Body of pancreas (tissue), 4 donors: Measurements from ENCODE around the gene PPP4R2. TPM values are rescaled to one million over a fixed set of nuclear protein-coding genes. Genes with fewer than 3 reads are reported as not detected.
A peak's percentile ranks its signal among the peaks of the same experiment; 100 is the strongest.

Experiments used
- ATAC-seq: fragments of 150-250 bp; one replicate; pipeline ENCODE4 v1.9.1; 2016
- DNase-seq, 4 donors: peaks; one replicate each; pipeline ENCODE4 v3.0.0-alpha.2; 2019
- H3K27ac ChIP-seq, 4 donors: fragments of 200-600 bp; sonication (generic); 1 replicate in 3 of 4; 2 replicates in 1 of 4; pipeline versions ENCODE4 v1.5.1 to v1.6.1; 2016 to 2019; ENCODE audit warnings: mild to moderate bottlenecking in 1 of 4, mixed read lengths in 1 of 4, moderate library complexity in 1 of 4
- H3K27me3 ChIP-seq, 2 donors: fragments of 200-600 bp; sonication (generic); one replicate each; pipeline ENCODE4 v1.6.0; 2016; ENCODE audit warnings: mild to moderate bottlenecking in 1 of 2
- H3K36me3 ChIP-seq, 2 donors: fragments of 200-600 bp; sonication (generic); replicated peaks in 1 of 2; 2 replicates each; pipeline ENCODE4 v1.5.1; 2016; ENCODE audit warnings: low read depth in 2 of 2; ENCODE audit not compliant: insufficient read depth in 1 of 2
- H3K4me1 ChIP-seq: fragments of 200-600 bp; sonication (generic); one replicate; pipeline ENCODE4 v1.6.0; 2016
- H3K4me3 ChIP-seq, 2 donors: fragments of 200-600 bp; sonication (generic); 1 replicate in 1 of 2; 2 replicates in 1 of 2; pipeline ENCODE4 v1.5.1; 2016 to 2019
- H3K9me3 ChIP-seq, 3 donors: fragments of 200-600 bp; sonication (generic); 1 replicate in 2 of 3; 2 replicates in 1 of 3; pipeline ENCODE4 v1.5.1; 2016
- CTCF ChIP-seq, 7 experiments: fragments of 450-650 bp in 4 of 7; fragments of 200-600 bp in 3 of 7; sonication (generic) in 3 of 7; IDR thresholded peaks; one replicate each; pipeline ENCODE4 v1.5.1; 2016 to 2019; ENCODE audit warnings: antibody characterized with exemption in 7 of 7
- POLR2A ChIP-seq, 3 donors: fragments of 450-650 bp; IDR thresholded peaks; one replicate each; pipeline ENCODE4 v1.6.1; 2016; ENCODE audit warnings: antibody characterized with exemption in 3 of 3, mild to moderate bottlenecking in 2 of 3
- WGBS, 2 donors: methylation state at CpG; one replicate each; pipeline ENCODE4 v1.1.5; 2017; 5-methylcytosine and 5-hydroxymethylcytosine counted together
- intact Hi-C: fragments of 100-400 bp; cut with DNase I; formaldehyde crosslinking; loops from one replicate; pipeline ENCODE4 v1.15.1; 2023
- total RNA-seq, 2 donors: library from RNA; depleted of rRNA; stranded (reverse); fragments of >200 nt; gene quantifications; one replicate each; pipeline ENCODE4 v1.1.0, GENCODE V29; 2016

Gene PPP4R2
- total RNA-seq, 2 donors from 2014 or later, result 21.5 to 28.0 TPM

GRCh38 chr3:72960812-72961518, 35.6 kb upstream of the PPP4R2 start:
- whole genome bisulfite sequencing, 2 donors, result 51 to 56% methylated on average over 7 of the region's 7 CpGs
- Histone ChIP-seq H3K4me3 (no peak overlapping the region), H3K27me3 (no peaks in the 10 kb centered on the region), H3K36me3 (no peaks in the 10 kb centered on the region), H3K4me1 (peaks cover 27% of the 10 kb centered on the region), H3K27ac (peak overlapping the region in 2 of 4 donors; percentile 10 to 53), H3K9me3 (no peaks in the 10 kb centered on the region)
- DNase-seq (peak; percentile 21 to 53 (median 51)), ATAC-seq (peak; percentile 54)
- TF ChIP-seq POLR2A (IDR thresholded peaks at IDR 0.05) (no peak), CTCF (IDR thresholded peaks at IDR 0.05) (no peak)
- intact Hi-C loops, result no loop called here

DNA sequence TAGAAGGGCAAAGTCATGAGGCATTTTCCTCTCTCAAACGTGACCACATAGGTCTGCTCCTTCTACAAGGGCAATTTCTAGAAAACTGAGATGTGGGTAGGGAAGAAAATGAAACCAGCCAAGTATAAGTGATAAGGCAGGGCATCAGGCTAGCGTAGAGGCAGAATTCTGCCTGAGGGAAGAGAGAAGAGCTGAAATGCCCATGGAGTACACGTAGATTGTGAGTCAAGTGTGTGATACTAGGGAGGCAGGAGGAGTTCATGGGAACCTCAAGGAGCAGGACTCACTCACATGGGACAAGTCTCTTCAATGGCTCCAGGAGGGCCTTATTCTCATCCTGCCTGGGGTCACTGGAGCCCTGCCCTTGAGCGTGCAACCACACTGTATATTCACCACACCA, 34.9 kb upstream of the PPP4R2 start:
- ATAC-seq (no peak), DNase-seq (no peak)
- no peaks in the 10 kb centered on the region for H3K27me3 ChIP-seq
- WGBS, 2 donors, result 67 to 93% methylated on average over 4 of the region's 4 CpGs
- no peak overlapping the region for H3K4me3 ChIP-seq
- H3K4me1 ChIP-seq, result peaks cover 27% of the 10 kb centered on the region
- intact Hi-C loops, result no loop called here
- no peak overlapping the region for H3K27ac ChIP-seq
- H3K36me3 ChIP-seq, result no peaks in the 10 kb centered on the region
- no peak for TF ChIP-seq POLR2A (IDR thresholded peaks at IDR 0.05)
- H3K9me3 ChIP-seq, result no peaks in the 10 kb centered on the region

DNA sequence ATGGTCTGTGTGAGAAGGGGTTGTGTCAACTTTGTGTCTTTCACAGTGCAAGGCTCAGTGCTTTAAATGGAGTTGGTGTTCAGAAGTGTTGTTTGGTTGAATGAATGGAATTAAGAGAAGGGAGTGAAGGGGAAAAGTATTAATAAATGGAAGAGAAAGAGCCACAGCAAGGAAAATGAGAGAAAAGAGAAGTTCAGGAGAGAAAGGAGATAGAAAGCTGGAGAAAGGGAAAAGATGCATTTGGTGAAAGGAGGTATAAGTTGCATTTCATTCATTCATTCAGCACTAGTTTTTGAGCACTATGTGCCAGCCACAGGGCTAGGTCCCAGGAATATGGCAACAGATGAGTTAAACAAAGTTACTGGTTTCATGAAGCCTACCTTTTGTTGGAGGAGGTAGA, 34.3 kb upstream of the PPP4R2 start:
- no peak overlapping the region for H3K27ac ChIP-seq
- ATAC-seq, result no peak
- no peaks in the 10 kb centered on the region for H3K9me3 ChIP-seq
- peaks cover 27% of the 10 kb centered on the region for H3K4me1 ChIP-seq
- intact Hi-C loops, result no loop called here
- DNase-seq, result no peak
- TF ChIP-seq POLR2A (IDR thresholded peaks at IDR 0.05), result no peak
- TF ChIP-seq CTCF (IDR thresholded peaks at IDR 0.05), result no peak
- no peak overlapping the region for H3K4me3 ChIP-seq
- no peaks in the 10 kb centered on the region for H3K36me3 ChIP-seq
- no peaks in the 10 kb centered on the region for H3K27me3 ChIP-seq

DNA sequence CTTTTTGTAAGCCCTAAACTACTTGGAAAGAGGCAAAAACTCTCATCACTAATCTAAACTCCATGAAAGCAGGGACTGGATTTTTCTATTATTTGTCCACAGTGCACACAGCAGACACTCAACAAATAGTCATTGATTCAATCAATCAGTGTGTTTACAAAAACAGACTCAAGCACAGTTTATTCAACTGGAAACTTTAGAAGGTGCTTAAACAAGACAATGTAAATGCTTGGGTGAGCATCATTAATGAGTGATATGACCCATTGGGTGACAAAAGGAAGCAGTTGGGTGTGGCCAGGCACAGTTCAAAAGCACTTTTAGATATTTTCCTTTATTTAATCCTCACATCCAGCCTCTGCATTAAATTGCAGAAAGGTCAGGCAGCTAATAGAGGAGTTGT, 32.0 kb upstream of the PPP4R2 start:
- ATAC-seq (no peak), DNase-seq (no peak)
- intact Hi-C loops, result no loop called here
- no peaks in the 10 kb centered on the region for H3K9me3 ChIP-seq
- H3K27ac ChIP-seq, result no peak overlapping the region
- TF ChIP-seq POLR2A (IDR thresholded peaks at IDR 0.05) (no peak), CTCF (IDR thresholded peaks at IDR 0.05) (no peak)
- H3K4me1 ChIP-seq, result peaks cover 18% of the 10 kb centered on the region
- no peak overlapping the region for H3K4me3 ChIP-seq
- no peaks in the 10 kb centered on the region for H3K27me3 ChIP-seq
- H3K36me3 ChIP-seq, result no peaks in the 10 kb centered on the region

DNA sequence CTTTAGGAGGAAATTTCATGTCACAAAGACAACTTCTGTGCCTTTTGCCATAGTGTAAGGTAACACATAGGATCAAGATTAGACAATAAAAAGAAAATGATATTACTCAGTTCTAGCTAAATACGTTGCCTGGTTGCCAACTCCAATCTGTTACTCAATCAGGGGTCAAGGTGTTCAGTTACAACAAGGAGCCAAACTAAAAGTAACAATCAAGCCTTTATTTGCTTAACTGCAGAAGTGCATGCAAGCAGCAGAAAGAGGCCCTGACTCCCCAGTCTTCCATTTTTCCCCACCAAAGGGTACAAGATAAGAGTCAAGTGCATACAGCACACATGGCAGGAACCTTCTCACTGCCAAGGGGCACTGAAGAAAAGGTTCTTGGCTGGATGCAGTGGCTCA, 28.3 kb upstream of the PPP4R2 start:
- Histone ChIP-seq H3K27me3 (no peaks in the 10 kb centered on the region), H3K27ac (no peak overlapping the region), H3K36me3 (no peaks in the 10 kb centered on the region), H3K4me3 (no peak overlapping the region), H3K9me3 (no peaks in the 10 kb centered on the region), H3K4me1 (peaks cover 6% of the 10 kb centered on the region)
- ATAC-seq (no peak), DNase-seq (no peak)
- intact Hi-C loops, result no loop called here
- TF ChIP-seq POLR2A (IDR thresholded peaks at IDR 0.05), result no peak
- no peak for TF ChIP-seq CTCF (IDR thresholded peaks at IDR 0.05)
- 47 to 54% methylated on average over 1 of the region's 1 CpG for WGBS, 2 donors
